ENCODE data around the gene CAV1.

CAV1 gene

GRCh38 chr7:116577320-116577871, 52.6 kb downstream of the CAV1 start:
- TF ChIP-seq YY1 (IDR thresholded peaks at IDR 0.05; ENCODE audit: low read depth) (no peak), RAD21 (IDR thresholded peaks at IDR 0.05; ENCODE audit: low read depth) (no peak)
- TF ChIP-seq, protein P1, sequence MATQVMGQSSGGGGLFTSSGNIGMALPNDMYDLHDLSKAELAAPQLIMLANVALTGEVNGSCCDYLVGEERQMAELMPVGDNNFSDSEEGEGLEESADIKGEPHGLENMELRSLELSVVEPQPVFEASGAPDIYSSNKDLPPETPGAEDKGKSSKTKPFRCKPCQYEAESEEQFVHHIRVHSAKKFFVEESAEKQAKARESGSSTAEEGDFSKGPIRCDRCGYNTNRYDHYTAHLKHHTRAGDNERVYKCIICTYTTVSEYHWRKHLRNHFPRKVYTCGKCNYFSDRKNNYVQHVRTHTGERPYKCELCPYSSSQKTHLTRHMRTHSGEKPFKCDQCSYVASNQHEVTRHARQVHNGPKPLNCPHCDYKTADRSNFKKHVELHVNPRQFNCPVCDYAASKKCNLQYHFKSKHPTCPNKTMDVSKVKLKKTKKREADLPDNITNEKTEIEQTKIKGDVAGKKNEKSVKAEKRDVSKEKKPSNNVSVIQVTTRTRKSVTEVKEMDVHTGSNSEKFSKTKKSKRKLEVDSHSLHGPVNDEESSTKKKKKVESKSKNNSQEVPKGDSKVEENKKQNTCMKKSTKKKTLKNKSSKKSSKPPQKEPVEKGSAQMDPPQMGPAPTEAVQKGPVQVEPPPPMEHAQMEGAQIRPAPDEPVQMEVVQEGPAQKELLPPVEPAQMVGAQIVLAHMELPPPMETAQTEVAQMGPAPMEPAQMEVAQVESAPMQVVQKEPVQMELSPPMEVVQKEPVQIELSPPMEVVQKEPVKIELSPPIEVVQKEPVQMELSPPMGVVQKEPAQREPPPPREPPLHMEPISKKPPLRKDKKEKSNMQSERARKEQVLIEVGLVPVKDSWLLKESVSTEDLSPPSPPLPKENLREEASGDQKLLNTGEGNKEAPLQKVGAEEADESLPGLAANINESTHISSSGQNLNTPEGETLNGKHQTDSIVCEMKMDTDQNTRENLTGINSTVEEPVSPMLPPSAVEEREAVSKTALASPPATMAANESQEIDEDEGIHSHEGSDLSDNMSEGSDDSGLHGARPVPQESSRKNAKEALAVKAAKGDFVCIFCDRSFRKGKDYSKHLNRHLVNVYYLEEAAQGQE (IDR thresholded peaks at IDR 0.05; ENCODE audit: low read depth) = no peak
- TF ChIP-seq, protein P2, sequence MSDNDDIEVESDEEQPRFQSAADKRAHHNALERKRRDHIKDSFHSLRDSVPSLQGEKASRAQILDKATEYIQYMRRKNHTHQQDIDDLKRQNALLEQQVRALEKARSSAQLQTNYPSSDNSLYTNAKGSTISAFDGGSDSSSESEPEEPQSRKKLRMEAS (IDR thresholded peaks at IDR 0.05) = no peak

- TF ChIP-seq CEBPB (IDR thresholded peaks at IDR 0.05) = no peak
- no peak for TF ChIP-seq YY1 (IDR thresholded peaks at IDR 0.05; ENCODE audit: low read depth)
- TF ChIP-seq, protein P3, sequence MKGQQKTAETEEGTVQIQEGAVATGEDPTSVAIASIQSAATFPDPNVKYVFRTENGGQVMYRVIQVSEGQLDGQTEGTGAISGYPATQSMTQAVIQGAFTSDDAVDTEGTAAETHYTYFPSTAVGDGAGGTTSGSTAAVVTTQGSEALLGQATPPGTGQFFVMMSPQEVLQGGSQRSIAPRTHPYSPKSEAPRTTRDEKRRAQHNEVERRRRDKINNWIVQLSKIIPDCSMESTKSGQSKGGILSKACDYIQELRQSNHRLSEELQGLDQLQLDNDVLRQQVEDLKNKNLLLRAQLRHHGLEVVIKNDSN (IDR thresholded peaks at IDR 0.05) = no peak
- no peak for TF ChIP-seq EGR1 (IDR thresholded peaks at IDR 0.05)
- no peak for TF ChIP-seq FOXM1 (IDR thresholded peaks at IDR 0.05; ENCODE audit: borderline replicate concordance, low read depth)
- no peak for TF ChIP-seq CREB1 (IDR thresholded peaks at IDR 0.05; ENCODE audit: low read depth)
- no peak for TF ChIP-seq TEAD4 (IDR thresholded peaks at IDR 0.05)
- TF ChIP-seq ZBTB7A (IDR thresholded peaks at IDR 0.05; ENCODE audit: low read depth) = no peak
- TF ChIP-seq TAF1 (IDR thresholded peaks at IDR 0.05; ENCODE audit: low read depth) = no peak
- TF ChIP-seq RAD21 (IDR thresholded peaks at IDR 0.05; ENCODE audit: low read depth) = no peak
- no peak for TF ChIP-seq TCF12 (IDR thresholded peaks at IDR 0.05; ENCODE audit: low read depth)
Observed at GRCh38 chr7:116578526-116578925, 53.7 kb downstream of the CAV1 start.

DNA sequence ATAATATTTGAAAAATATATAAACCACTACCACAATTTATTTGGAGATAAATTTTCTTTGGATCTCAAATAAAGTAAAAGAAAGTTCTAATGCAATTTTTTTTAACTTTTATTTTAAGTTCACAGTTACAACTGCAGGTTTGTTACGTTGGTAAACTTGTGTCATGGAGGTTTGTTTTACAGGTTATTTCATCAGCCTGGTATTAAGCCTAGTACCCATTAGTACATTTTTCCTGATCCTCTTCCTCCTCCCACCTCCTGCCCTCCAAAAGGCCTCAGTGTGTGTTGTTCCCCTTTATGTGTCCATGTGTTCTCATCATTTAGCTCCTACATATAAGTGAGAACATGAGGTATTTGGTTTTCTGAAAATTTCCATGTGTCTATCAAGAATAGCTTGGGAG, 54.5 kb downstream of the CAV1 start:
- TF ChIP-seq, protein P3 (IDR thresholded peaks at IDR 0.05) = no peak
- TF ChIP-seq TEAD4 (IDR thresholded peaks at IDR 0.05) (no peak), TCF12 (IDR thresholded peaks at IDR 0.05; ENCODE audit: low read depth) (no peak), EP300 (IDR thresholded peaks at IDR 0.05; ENCODE audit: borderline replicate concordance) (no peak)

DNA sequence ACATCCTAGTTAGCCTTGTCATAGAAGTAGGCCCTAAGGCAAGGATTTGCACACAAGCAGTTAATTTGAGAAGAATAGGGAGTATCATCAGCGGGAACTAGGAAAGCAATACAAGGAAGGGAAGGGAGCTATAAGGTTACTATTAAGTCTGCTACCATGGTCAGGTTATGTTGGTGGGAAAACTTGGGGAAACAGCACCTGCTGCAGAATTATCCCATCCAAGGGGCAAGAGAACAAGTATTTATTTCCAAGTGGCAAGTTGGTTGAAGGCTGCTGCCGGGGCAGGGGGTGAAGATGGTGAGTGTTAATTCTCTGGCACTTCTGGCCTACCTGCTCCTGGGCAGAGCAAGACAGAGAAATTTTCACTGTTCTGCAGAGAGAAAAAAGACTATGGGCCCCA, 55.0 kb downstream of the CAV1 start:
- TF ChIP-seq ZBTB7A (IDR thresholded peaks at IDR 0.05; ENCODE audit: low read depth) (no peak), NFIC (IDR thresholded peaks at IDR 0.05) (no peak), RAD21 (IDR thresholded peaks at IDR 0.05; ENCODE audit: low read depth) (no peak), EP300 (IDR thresholded peaks at IDR 0.05; ENCODE audit: borderline replicate concordance) (no peak), YY1 (IDR thresholded peaks at IDR 0.05; ENCODE audit: low read depth) (no peak), EGR1 (IDR thresholded peaks at IDR 0.05) (no peak), CEBPB (IDR thresholded peaks at IDR 0.05) (no peak), TEAD4 (IDR thresholded peaks at IDR 0.05) (no peak), FOXM1 (IDR thresholded peaks at IDR 0.05; ENCODE audit: borderline replicate concordance, low read depth) (no peak)
- TF ChIP-seq, protein P2 (IDR thresholded peaks at IDR 0.05) = no peak
- TF ChIP-seq, protein P1 (IDR thresholded peaks at IDR 0.05; ENCODE audit: low read depth) = no peak

DNA sequence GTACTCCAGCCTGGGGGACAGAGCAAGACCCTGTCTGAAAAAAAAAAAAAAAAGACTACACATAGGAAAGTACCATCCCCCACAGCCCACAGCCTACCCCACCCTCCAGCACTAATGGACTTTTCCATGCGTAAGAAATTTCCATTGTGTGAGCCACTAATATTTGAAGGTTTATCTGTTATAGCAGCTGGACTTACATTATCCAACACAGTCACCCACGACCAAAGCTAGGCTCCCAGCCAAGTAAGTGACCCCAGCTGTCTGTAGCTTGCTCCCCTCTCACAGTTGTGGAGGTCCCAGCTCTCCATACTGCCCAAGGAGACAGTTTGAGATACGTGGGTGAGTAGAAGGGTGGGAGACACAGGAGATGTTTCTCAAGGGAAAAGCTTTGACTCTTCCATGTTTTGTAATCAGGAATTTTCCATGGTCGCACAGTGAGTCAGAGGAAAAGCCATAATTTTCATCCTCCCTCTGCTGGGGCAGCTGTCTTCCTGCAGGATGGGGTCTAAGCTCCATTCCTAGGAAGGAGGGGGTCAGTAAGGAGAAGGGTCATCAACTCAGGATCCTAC, 57.4 kb downstream of the CAV1 start:
- TF ChIP-seq TAF1 (IDR thresholded peaks at IDR 0.05; ENCODE audit: low read depth) (no peak), EP300 (IDR thresholded peaks at IDR 0.05; ENCODE audit: borderline replicate concordance) (no peak), TCF12 (IDR thresholded peaks at IDR 0.05; ENCODE audit: low read depth) (no peak), FOXM1 (IDR thresholded peaks at IDR 0.05; ENCODE audit: borderline replicate concordance, low read depth) (no peak), CREB1 (IDR thresholded peaks at IDR 0.05; ENCODE audit: low read depth) (no peak), RAD21 (IDR thresholded peaks at IDR 0.05; ENCODE audit: low read depth) (no peak), EGR1 (IDR thresholded peaks at IDR 0.05) (no peak), CEBPB (IDR thresholded peaks at IDR 0.05) (no peak), ZBTB7A (IDR thresholded peaks at IDR 0.05; ENCODE audit: low read depth) (no peak), YY1 (IDR thresholded peaks at IDR 0.05; ENCODE audit: low read depth) (no peak), NFIC (IDR thresholded peaks at IDR 0.05) (no peak), TEAD4 (IDR thresholded peaks at IDR 0.05) (no peak)
- TF ChIP-seq, protein P2 (IDR thresholded peaks at IDR 0.05) = no peak
- TF ChIP-seq, protein P1 (IDR thresholded peaks at IDR 0.05; ENCODE audit: low read depth) = no peak
- TF ChIP-seq, protein P3 (IDR thresholded peaks at IDR 0.05) = no peak
